Caco-2 (cell line): ENCODE measurements around the gene CYB5RL. TPM values are rescaled to one million over a fixed set of nuclear protein-coding genes. Genes with fewer than 3 reads are reported as not detected.

ENCODE experiments used
- BruUV-seq: library from RNA; stranded (reverse); fragments of 400-500 nt; replicated peaks from 2 replicates; lab custom pipeline; 2021; lab: Mats Ljungman, UMichigan
- CTCF ChIA-PET: fragments of 300-600 bp; sonication (Branson Sonifier 250); formaldehyde crosslinking; loops from one replicate; lab custom pipeline; 2022; ENCODE audit warnings: antibody characterized with exemption; lab: Charles Lee
- POLR2A ChIA-PET: fragments of 300-600 bp; sonication (Branson Sonifier 250); formaldehyde crosslinking; loops from one replicate; lab custom pipeline; 2022; ENCODE audit warnings: antibody characterized with exemption; lab: Charles Lee
- DNase-seq, 2 experiments: peaks; one replicate each; pipeline versions ENCODE4 v3.0.0 to v3.0.0-alpha.2; 2020 to 2022
- H3K27me3 ChIP-seq: replicated peaks from 2 replicates; pipeline ENCODE4 v1.6.0; 2011; ENCODE audit warnings: low read length; ENCODE audit not compliant: control insufficient read depth, insufficient read depth
- H3K36me3 ChIP-seq: 2 replicates; pipeline ENCODE4 v1.5.1; 2011; ENCODE audit warnings: low read length; ENCODE audit not compliant: control insufficient read depth, insufficient read depth
- H3K4me1 ChIP-seq: fragments of 250-450 bp; sonication (Bioruptor Pico); 2 replicates; pipeline ENCODE4 v1.5.1; 2020; ENCODE audit warnings: mild to moderate bottlenecking
- H3K4me3 ChIP-seq: 2 replicates; pipeline ENCODE4 v1.5.1; 2011; ENCODE audit warnings: low read depth, mild to moderate bottlenecking, control low read depth, low read length
- H3K9me3 ChIP-seq: fragments of 250-450 bp; sonication (Bioruptor Pico); 2 replicates; pipeline ENCODE4 v1.5.1; 2020; ENCODE audit warnings: mild to moderate bottlenecking, moderate library complexity
- H3K27ac Mint-ChIP-seq: one replicate; pipeline ENCODE4 v1.8.0; 2022; ENCODE audit warnings: mixed read lengths; ENCODE audit not compliant: unreplicated experiment
- H3K27me3 Mint-ChIP-seq: one replicate; pipeline ENCODE4 v1.8.0; 2022; ENCODE audit warnings: mixed read lengths; ENCODE audit not compliant: insufficient read depth, unreplicated experiment
- H3K36me3 Mint-ChIP-seq: one replicate; pipeline ENCODE4 v1.8.0; 2022; ENCODE audit warnings: mild to moderate bottlenecking, mixed read lengths; ENCODE audit not compliant: insufficient read depth, unreplicated experiment
- H3K4me1 Mint-ChIP-seq: one replicate; pipeline ENCODE4 v1.8.0; 2022; ENCODE audit warnings: low read depth, mixed read lengths; ENCODE audit not compliant: unreplicated experiment
- H3K4me3 Mint-ChIP-seq: one replicate; pipeline ENCODE4 v1.8.0; 2022; ENCODE audit warnings: mild to moderate bottlenecking, moderate library complexity, mixed read lengths; ENCODE audit not compliant: unreplicated experiment
- H3K9me3 Mint-ChIP-seq: one replicate; pipeline ENCODE4 v1.8.0; 2022; ENCODE audit warnings: mixed read lengths; ENCODE audit not compliant: unreplicated experiment
- CTCF ChIP-seq, 2 experiments: fragments of 200-600 bp in 1 of 2; IDR thresholded peaks; 1 replicate in 1 of 2; 2 replicates in 1 of 2; pipeline versions ENCODE4 v1.5.1 to v1.8.0; 2011 to 2022; ENCODE audit warnings: antibody characterized with exemption in 1 of 2, control low read depth in 1 of 2, inconsistent platforms in 1 of 2, low read depth in 1 of 2, low read length in 1 of 2, mild to moderate bottlenecking in 1 of 2, moderate library complexity in 1 of 2; ENCODE audit not compliant: insufficient read depth in 1 of 2, severe bottlenecking in 1 of 2, unreplicated experiment in 1 of 2
- intact Hi-C: fragments of 100-400 bp; cut with micrococcal nuclease; formaldehyde crosslinking; loops from one replicate; pipeline ENCODE4 v1.10.0; 2022; ENCODE audit not compliant: unreplicated experiment
- total RNA-seq: library from RNA; stranded (reverse); gene quantifications from 2 replicates; pipeline ENCODE4 v1.2.3, GENCODE V29; 2022

CYB5RL gene
- total RNA-seq, 1 experiment from 2014 or later: 10.0 TPM

DNA sequence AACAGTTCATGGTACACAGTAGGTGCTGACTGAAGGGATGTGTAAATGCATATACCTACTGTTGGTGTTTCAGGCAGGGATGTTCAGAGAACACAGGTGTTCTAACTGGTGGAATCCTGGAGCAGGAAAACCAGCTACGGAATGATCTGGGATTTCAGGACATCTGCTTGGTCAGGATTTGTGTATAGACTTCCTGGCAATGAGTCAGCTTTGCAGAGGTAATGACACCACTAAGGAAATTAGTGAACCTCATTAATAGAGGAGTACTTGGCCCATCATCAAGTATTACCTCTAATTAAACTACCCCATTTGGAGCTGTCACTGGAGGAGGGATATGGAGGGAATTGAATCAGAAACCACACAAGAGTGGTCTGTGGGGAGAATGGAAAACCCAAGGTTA, 7.5 kb upstream of the CYB5RL start:
- intact Hi-C loops: no loop called here
- Mint-ChIP-seq H3K27ac (peak overlapping the region; percentile 64), H3K36me3 (peaks cover 62% of the 10 kb centered on the region), H3K4me3 (no peak overlapping the region), H3K9me3 (no peaks in the 10 kb centered on the region), H3K4me1 (no peaks in the 10 kb centered on the region), H3K27me3 (no peaks in the 10 kb centered on the region)
- no TSS peak for BruUV-seq
- POLR2A ChIA-PET: no interaction called here
- Histone ChIP-seq H3K4me1 (no peaks in the 10 kb centered on the region), H3K36me3 (no peaks in the 10 kb centered on the region; the same call in 1 of the 2 replicates), H3K27me3 (no peaks in the 10 kb centered on the region), H3K4me3 (no peak overlapping the region), H3K9me3 (no peaks in the 10 kb centered on the region)
- no peak for TF ChIP-seq CTCF (IDR thresholded peaks at IDR 0.05; ENCODE audit: insufficient read depth in 1 of 2, low read depth in 1 of 2, low read length in 1 of 2, severe bottlenecking in 1 of 2, unreplicated experiment in 1 of 2)
- no peak for DNase-seq
- CTCF ChIA-PET: no interaction called here

DNA sequence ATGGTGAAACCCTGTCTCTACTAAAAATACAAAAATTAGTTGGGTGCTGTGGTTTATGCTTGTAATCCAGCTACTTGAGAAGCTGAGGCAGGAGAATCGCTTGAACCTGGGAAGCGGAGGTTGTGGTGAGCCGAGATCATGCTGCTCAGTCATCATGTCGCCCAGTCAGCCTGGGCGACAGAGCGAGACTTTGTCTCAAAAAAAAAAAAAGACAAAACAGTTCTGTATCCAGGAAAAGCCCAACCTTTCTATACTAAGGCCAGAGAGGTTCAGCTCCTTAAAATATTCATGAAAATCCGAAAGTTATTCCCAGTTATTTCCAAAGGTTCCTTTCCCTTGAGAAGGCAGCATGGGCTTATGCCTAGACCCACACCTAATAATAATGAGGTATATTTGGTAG, 4.4 kb upstream of the CYB5RL start:
- Mint-ChIP-seq H3K36me3 (peaks cover 38% of the 10 kb centered on the region), H3K4me1 (peaks cover 5% of the 10 kb centered on the region), H3K27ac (no peak overlapping the region), H3K9me3 (no peaks in the 10 kb centered on the region), H3K27me3 (no peaks in the 10 kb centered on the region), H3K4me3 (no peak overlapping the region)
- Histone ChIP-seq H3K9me3 (no peaks in the 10 kb centered on the region), H3K4me1 (no peaks in the 10 kb centered on the region), H3K4me3 (no peak overlapping the region), H3K27me3 (no peaks in the 10 kb centered on the region), H3K36me3 (no peaks in the 10 kb centered on the region)
- ChIA-PET POLR2A (no interaction called here), CTCF (no interaction called here)
- TF ChIP-seq CTCF (IDR thresholded peaks at IDR 0.05; ENCODE audit: insufficient read depth in 1 of 2, low read depth in 1 of 2, low read length in 1 of 2, severe bottlenecking in 1 of 2, unreplicated experiment in 1 of 2): no peak
- BruUV-seq: no TSS peak
- DNase-seq: no peak
- intact Hi-C loops: no loop called here

GRCh38 chr1:54200519-54200997, 728 bp upstream of the CYB5RL start:
- no peaks in the 10 kb centered on the region for H3K36me3 ChIP-seq
- TSS peak; percentile 71 for BruUV-seq
- no peak for TF ChIP-seq CTCF (IDR thresholded peaks at IDR 0.05; ENCODE audit: insufficient read depth in 1 of 2, low read depth in 1 of 2, low read length in 1 of 2, severe bottlenecking in 1 of 2, unreplicated experiment in 1 of 2)
- intact Hi-C loops: no loop called here
- H3K4me1 ChIP-seq: 0 out of 2 replicates have a peak, but pooled peaks cover 3% of the 10 kb centered on the region
- Mint-ChIP-seq H3K4me1 (peaks cover 8% of the 10 kb centered on the region), H3K27me3 (no peaks in the 10 kb centered on the region), H3K36me3 (peaks cover 11% of the 10 kb centered on the region), H3K27ac (peak overlapping the region; percentile 80), H3K4me3 (peak overlapping the region; percentile 90), H3K9me3 (no peaks in the 10 kb centered on the region)
- no peaks in the 10 kb centered on the region for H3K27me3 ChIP-seq
- ChIA-PET POLR2A (interaction anchor here (0.6 to 1.0 kb wide), 3 partner anchors 64 to 206 kb away, joined by 4 to 6 read pairs (median 5); partner anchors contain the start of gene SSBP3), CTCF (interaction anchor here (1.1 to 1.4 kb wide), 2 partner anchors 79 to 289 kb away, joined by 3 to 8 read pairs; no protein-coding TSS in a partner anchor)
- no peak for DNase-seq
- H3K9me3 ChIP-seq: no peaks in the 10 kb centered on the region
- H3K4me3 ChIP-seq: peak overlapping the region; percentile 78
